ENCODE data around the gene SFMBT2.

The SFMBT2 gene

GRCh38 chr10:7298495-7298894, 112.3 kb downstream of the SFMBT2 start:
- no peak for DNase-seq (ENCODE audit: low read depth)

DNA sequence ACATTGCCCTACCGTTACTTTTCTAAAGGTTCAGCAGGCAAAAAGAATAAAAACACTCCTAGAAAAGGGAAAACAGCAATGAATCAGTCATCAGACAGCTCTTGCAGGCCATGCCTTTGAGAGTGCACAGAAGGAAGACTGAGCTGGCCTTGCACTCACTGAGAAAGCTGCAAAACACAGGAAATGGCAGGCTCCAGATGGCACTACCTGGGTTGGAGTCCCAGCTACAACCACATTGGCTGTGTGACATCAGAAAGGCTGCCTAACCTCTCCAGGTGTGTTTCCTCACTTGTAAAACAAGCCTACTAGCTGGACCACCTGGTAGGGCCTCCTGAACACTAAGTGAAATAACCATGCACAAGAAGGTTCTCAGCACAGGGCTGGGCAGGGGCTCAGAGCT, 113.7 kb downstream of the SFMBT2 start:
- no peak for DNase-seq (ENCODE audit: low read depth)

- DNase-seq (ENCODE audit: low read depth) = no peak
These were observed 114.2 kb downstream of the SFMBT2 start for GRCh38 chr10:7296648-7297047.

DNA sequence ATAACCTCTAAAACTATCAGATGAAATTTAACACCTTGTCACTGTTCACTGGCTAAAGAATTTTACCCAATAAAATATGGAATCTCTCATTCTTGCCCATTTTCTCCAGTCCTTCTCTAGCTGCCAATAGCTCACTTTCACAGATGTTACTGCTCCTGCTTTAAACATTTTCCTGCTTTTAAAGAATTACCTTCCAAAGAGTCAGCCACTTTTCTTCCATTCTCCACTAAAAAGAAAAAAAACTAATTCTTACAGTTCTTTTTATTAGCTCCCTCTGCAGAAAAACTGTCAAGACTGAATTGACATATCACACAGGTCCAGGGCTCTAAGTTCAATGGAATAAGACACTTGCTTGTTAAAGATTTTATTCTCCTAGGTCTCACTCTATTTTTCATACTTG, 114.8 kb downstream of the SFMBT2 start:
- no peak for DNase-seq (ENCODE audit: low read depth)

- DNase-seq (ENCODE audit: low read depth) = no peak
These were observed 117.4 kb downstream of the SFMBT2 start for GRCh38 chr10:7293378-7293920.

GRCh38 chr10:7291487-7292270, 119.2 kb downstream of the SFMBT2 start:
- no peak for DNase-seq (ENCODE audit: low read depth)

- no peak for DNase-seq (ENCODE audit: low read depth)
These were observed 122.7 kb downstream of the SFMBT2 start for GRCh38 chr10:7288060-7288690.

DNA sequence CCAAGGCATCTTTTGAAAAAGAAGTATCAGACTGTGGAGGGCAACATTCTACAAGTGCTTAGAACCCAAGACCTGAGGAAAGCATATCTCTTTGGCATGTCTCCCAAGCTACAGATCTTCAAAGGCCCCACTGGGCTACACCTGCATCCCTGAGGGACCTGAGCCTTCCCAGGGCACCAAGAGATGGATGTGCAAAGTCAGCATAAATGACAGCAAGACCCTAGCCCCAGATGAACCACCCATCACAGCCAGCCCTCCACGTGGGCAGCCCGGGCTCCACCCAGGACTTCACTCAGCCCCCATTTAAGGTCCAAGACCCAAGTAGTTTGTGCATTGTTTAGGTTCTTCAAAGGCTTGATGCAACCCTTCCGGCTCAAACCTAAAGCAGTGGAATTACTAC, 123.5 kb downstream of the SFMBT2 start:
- no peak for DNase-seq (ENCODE audit: low read depth)

- DNase-seq (ENCODE audit: low read depth) = no peak
These were observed 125.1 kb downstream of the SFMBT2 start for GRCh38 chr10:7285522-7286322.

GRCh38 chr10:7283246-7283645, 127.6 kb downstream of the SFMBT2 start:
- no peak for DNase-seq (ENCODE audit: low read depth)

DNA sequence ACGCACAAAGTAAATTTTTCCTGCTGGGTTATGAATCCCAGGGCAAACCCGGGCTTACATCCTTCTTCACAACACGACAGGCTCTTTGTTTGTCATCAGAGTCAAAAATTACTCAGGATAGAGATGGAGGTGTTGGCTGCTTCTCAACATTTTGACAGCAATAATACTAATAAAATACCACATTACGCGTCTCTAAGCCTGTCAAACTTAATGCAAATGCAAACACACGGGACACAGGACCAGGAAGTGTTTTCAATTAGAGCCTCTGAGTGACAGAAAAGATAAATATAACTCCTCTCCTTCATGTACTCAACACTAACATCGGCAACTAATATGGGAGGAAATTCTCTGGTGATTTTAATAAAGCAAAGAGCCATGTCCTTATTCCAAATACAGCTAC, 128.4 kb downstream of the SFMBT2 start:
- DNase-seq (ENCODE audit: low read depth) = no peak

DNA sequence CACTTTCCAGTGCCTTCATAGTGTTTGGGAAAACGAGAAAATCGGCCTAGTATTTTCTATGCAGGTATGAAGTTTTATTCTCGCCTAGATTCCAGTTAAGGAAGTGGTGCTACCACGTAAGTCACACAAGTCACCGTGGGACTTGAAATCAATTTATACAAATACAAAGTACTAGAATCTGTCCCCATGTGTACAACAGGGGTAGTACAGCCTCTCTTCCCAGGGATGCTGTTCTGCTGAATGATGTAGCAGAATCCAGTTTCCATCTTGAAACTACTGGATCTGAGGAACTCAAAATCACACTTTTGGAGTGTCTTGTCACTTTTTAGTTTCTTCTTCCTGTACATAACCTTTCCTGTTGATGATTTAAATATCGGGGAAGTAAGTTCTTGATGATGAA, 129.4 kb downstream of the SFMBT2 start:
- no peak for DNase-seq (ENCODE audit: low read depth)

DNA sequence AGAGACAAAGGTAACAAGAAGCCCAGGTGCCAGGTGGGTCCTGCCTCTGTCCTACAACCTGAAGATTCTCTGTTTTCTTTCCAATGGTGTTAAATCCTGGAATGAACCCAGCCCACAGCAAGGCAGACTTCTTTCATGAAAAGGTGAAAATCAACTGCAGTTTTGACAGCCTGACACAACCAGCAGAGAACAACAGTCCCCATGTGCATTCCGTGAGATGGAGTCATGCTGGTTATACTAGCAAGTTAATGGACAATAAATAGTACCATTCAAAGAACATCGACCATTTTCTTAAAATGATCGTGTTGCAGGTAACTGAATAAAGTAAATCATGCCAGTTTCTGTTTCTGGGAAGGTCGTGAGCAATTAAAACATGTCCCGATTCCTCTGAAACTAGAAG, 131.5 kb downstream of the SFMBT2 start:
- DNase-seq (ENCODE audit: low read depth) = no peak

DNA sequence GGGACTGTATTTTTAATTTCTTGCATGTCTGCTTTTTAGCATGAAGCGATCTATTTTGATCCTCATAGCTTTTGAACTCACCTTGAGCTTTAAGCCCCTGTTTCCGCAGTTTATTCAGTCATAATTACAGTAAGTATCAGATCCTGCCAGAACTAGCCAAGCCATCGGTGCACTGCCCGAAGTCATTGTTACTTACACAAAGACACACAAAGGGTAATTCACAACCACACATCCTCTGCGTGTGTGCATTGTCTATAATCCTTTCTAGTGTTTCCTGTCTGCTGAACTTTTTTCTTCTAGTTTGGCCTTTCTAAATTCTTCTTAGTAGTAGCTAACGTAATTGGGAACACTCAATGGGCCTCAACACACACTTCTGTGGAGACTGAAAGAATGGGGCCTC, 133.0 kb downstream of the SFMBT2 start:
- DNase-seq (ENCODE audit: low read depth) = no peak

GRCh38 chr10:7277432-7277831, 133.4 kb downstream of the SFMBT2 start:
- DNase-seq (ENCODE audit: low read depth) = no peak

DNA sequence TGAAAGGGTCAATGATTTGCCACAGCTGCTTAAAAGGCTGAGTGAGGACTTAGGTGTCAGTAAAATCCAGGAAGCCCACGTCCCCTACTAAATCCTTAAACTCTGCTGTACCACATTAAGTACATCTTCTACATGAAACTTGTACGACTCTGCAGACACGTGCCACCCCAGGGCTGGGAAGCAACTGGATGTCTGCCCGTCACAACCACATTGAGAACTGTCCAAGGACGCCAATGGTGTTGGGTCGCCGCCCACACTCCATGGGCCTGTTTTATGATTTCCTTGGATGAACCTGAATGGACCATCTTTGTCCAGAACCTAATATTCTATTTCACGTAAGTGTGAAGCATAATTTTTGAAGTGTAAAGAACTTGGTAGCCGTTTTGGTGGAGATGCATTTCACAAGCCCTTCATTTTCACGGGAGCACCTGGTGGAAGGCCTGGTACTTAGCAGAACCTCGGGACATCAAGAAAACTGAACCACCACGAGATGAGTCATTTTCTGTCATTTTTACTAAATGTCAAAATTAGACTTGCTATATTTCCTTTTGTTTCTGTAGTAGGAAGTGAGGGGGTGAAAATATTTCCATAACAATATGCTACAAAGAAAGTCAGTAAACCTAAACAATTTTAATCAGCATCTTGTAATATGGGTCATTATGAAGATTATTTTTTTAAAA, 134.9 kb downstream of the SFMBT2 start:
- no peak for DNase-seq (ENCODE audit: low read depth)

- DNase-seq (ENCODE audit: low read depth) = no peak
These were observed 136.5 kb downstream of the SFMBT2 start for GRCh38 chr10:7274293-7274692.

- no peak for DNase-seq (ENCODE audit: low read depth)
These were observed 138.8 kb downstream of the SFMBT2 start for GRCh38 chr10:7272008-7272407.

GRCh38 chr10:7269988-7270387, 140.8 kb downstream of the SFMBT2 start:
- no peak for DNase-seq (ENCODE audit: low read depth)

- no peak for DNase-seq (ENCODE audit: low read depth)
These were observed 143.7 kb downstream of the SFMBT2 start for GRCh38 chr10:7267142-7267541.

DNA sequence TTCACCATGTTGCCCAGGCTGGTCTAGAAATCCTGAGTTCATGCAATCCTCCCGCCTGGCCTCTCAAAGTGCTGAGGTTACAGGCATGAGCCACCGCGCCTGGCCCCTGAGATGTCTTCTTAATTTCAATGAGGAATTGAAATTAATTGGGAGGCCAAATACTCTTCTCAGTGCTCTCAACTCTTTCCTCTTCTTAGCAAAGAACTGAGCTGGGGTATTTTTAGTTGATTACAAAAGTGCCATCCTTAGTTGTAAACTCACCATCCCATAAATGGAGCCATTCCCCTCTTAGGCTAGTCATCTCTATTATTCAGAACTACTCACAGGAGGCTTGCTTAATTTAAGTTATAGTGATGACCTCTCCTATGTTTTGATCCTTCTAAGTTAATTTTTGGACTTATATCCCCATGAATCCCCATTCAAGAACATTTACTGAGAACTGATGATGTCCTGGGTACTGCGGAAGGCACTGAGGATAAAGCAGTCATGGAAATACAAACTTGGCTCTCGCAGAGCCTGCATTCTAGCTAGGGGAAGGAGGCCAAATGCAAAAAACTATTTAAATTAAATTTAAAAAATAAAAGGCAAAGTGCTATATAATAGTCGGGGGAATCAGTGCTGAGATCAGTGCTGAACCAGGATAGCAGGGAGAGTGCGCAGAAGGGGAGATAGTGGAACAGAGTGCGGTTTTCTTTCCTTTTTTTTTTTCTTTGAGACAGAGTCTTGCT, 145.3 kb downstream of the SFMBT2 start:
- no peak for DNase-seq (ENCODE audit: low read depth)
